SU-DHL-6 (cell line): Measurements from ENCODE around the gene SPATA7.

Experiments used
- CTCF ChIP-seq: fragments of 200-600 bp; sonication (generic); IDR thresholded peaks from one replicate; pipeline ENCODE4 v1.5.1; 2017; ENCODE audit warnings: antibody characterized with exemption, mild to moderate bottlenecking, low read length, moderate library complexity; ENCODE audit not compliant: insufficient read depth, poor library complexity, severe bottlenecking
- EZH2phosphoT487 ChIP-seq: fragments of 200-600 bp; sonication (generic), shearing (Covaris generic); conservative IDR thresholded peaks from 2 replicates; pipeline ENCODE4 v1.6.1; 2018; ENCODE audit warnings: mild to moderate bottlenecking, antibody characterized with exemption, low read length, moderate library complexity, mixed read lengths

- TF ChIP-seq CTCF (no peak), EZH2phosphoT487 (no peak)
These were observed 52.2 kb downstream of the SPATA7 start for GRCh38 chr14:88437658-88438057.
